A204.1 (cell line): ENCODE data around the gene LRRC10B.
"Not testable (repeated sequence)": the region's sequence is repeated elsewhere in the genome, so short reads cannot be mapped to it uniquely, and the experiment has no call there.

ENCODE experiments used
- FAIRE-seq: peaks from 2 replicates; lab custom pipeline; 2012; peaks lifted over from hg19 to GRCh38; lab: Jason Lieb, UNC

LRRC10B gene

GRCh38 chr11:61507962-61508861 is at the start of gene LRRC10B:
TSS of gene LRRC10B (plus strand) at chr11:61508749. CDS start at chr11:61508999, 250 bp downstream.
- no peak for FAIRE-seq

DNA sequence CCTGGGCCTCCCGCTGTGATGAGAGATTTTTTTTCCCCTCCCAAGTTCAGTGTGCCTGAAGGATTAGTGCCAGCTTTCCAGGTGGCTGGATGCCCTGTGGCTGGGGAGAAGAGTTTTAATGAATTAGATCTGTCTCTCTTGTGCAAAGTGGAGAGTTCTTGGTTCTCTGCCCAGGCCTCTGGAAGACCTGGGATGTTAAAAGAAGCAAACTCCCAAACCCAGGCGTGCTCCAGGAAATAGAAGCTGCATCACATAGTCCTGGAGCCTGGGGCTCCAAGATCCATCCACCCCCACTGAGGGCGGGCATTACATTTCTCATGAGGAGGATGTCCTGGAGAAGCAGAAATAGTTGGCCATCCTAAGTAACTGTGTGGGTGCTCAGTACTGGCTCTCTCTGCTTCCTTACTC is 48.1 kb upstream of the LRRC10B start:
- FAIRE-seq: no peak

- no peak for FAIRE-seq
These were observed 47.6 kb upstream of the LRRC10B start for GRCh38 chr11:61460986-61461385.

DNA sequence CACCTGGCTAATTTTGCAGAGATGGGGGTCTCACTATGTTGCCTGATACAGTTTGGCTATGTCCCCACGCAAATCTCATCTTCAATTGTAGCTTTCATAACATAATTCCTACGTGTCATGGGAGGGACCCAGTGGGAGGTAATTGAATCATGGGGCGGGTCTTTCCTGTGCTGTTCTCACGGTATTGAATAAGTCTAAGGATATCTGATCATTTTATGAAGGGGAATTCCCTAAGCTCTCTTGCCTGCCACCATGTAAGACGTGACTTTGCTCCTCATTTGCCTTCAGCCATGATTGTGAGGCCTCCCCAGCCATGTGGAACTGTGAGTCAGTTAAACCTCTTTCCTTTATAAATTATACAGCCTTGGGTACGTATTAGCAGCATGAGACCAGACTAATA is 40.9 kb upstream of the LRRC10B start:
- not testable (repeated sequence) for FAIRE-seq

DNA sequence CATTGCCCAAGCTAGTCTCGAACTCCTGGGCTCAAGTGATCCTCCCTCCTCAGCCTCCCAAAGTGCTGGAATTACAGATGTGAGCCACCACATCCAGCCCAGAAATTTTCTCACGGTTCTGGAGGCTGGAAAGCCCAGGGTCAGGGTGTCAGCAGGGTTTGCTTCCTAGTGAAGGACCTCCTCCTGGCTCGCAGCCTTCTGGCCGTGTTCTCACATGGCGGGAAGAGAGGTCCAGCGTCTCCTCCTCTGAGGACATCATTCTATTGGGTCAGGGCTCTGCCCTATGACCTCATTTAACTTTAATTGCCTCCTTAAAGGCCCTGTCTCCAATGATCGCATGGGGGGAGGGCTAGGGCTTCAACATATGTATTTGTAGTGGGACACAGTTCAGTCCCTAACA is 40.5 kb upstream of the LRRC10B start:
- FAIRE-seq: no peak

- no peak for FAIRE-seq
These were observed 36.3 kb upstream of the LRRC10B start for GRCh38 chr11:61472282-61472681.

DNA sequence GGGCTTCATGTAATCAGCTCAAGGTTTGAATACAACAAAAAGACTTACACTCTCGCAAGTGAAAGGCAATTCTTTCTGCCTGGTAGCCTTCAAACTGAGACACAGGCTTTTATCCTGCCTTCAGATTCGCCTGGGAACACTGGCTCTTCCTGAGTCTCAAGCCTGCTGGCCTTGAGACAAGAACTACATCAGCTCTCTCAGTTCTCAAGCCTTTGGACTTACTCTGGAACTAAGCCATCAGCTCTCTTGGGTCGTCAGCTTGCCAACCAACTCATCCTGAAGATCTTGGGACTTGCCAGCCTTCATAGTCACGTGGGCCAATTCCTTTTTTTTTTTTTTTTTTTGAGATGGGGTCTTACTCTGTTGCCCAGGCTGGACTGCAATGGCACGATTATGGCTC is 35.7 kb upstream of the LRRC10B start:
- FAIRE-seq: no peak

DNA sequence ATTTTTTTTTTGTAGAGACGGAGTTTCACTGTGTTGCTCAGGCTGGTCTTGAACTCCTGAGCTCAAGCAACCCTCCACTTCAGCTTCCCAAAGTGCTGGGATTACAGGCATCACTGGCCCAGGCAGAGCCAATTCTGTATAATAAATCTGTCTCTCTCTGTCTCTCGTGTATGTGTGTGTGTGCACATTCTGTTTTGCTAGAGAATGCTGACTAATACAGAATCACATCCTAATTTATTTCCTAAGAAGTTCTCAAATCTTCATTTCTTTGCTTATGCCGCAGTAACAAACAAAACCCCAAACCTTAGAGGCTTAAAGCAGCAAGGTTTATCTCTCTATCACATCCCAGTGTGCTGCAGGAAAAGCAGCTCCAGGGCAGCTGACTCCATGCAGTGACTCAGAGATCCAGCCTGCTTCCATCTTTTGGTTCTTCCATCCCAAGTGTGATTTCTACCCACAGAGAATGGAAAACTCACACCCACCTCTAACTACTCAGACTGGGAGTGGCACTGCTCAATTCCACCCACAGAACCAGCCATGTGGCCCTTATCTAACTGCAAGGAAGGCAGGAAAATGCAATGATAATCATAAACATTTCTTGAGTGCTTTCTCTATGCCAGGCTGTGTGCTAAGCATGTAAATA is 35.1 kb upstream of the LRRC10B start:
- FAIRE-seq: no peak

- FAIRE-seq: no peak
These were observed 34.4 kb upstream of the LRRC10B start for GRCh38 chr11:61474013-61474643.

DNA sequence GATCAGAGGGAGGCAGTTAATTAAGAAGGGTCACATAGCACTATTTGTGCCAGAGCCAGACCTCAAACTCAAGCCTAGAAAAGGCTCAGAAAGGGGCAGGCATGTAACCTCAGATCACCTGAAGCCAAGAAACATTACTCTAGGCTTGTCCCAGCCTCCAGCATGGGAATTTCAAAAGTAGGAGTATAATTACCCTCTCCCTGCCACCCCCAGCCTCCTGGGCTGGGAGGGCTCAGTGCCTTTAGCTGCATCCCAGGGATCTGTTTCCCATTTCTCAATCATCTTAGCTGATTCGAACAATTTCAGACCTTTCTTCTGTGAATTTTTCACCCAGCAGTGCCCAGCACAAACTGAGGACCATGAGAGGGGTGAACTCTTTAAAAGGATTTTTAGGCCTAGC is 33.1 kb upstream of the LRRC10B start:
- FAIRE-seq: no peak

GRCh38 chr11:61476371-61476770 is 32.2 kb upstream of the LRRC10B start:
- FAIRE-seq: no peak

DNA sequence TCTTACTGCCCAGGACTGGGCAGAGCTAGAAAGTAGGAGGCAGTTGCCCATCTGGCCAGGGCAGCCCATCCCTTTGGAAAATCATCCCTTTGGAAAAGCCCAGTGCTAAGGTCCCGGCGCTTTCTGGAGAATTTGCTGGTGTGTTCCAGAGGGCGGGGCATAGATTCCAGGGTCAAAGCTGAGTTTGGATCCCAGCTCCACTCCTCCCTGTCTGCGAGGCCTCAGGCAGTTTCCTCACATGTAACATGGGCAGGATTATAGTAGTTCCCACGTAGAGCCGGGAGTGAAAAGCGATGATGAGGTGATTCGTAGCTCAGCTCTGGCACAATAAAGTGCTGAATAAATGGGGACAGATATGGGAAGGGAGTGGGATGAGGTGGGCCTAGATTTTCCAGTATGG is 31.4 kb upstream of the LRRC10B start:
- FAIRE-seq: no peak

- FAIRE-seq: no peak
These were observed 30.8 kb upstream of the LRRC10B start for GRCh38 chr11:61477727-61478148.

DNA sequence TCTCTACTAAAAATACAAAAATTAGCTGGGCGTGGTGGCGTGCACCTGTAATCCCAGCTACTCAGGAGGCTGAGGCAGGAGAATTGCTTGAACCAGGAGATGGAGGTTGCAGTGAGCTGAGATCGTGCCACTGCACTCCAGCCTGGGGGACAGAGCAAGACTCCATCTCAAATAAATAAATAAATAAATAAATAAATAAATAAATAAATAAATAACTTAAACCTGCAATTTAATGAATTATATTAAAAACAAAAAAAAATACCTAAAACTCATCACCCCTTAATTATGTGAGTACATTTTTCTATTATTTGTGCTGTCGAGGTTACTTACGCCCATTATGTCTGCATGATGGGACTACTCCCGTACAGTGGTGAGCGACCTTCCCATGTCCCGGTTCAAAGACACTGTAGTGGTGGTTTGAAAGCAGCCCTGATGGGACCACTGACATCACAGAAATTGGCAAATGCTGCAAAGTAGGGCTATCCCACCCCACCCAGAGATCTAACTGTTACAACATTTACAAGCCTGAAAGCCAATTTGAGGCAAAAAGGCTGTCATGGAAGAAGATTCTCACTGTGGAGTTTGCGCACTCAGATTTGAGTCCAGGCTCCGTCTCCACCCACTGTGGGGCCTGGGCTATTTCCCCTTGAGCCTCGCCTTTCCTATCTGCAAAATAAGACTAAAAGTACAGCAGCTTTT is 29.0 kb upstream of the LRRC10B start:
- FAIRE-seq: not testable (repeated sequence)

DNA sequence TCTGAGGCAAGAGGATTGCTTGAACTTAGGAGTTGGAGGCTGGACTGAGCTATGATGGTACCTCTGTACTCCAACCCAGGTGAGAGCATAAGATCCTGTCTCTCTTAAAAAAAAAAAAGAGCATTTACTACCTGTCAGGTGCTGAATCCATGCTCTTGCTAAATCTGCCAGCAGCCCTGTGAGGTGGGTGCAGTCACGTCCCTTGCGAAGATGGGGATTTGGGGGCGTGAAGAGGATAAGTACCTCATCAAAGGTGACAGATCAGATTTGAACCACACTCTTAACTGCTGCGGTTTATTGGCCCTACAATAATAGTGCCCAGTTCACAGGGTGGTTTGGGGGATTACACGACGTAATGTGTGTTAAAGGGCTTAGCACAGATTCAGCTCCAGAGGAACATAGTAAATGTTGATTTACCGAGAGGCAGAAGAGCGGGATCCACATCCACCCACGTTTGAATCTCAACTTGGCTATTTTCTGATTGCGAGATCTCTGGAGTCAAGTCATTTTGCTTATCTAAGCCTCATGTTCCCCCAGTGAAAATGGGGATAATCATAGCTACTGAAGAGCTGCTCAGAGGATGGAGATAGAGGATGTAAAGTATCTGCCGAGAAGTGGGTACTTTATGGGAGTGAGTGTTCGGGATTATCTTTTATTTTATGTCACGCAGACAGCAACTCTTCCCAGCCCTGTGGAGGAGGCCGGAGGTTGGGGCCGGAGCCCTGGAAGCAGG is 28.1 kb upstream of the LRRC10B start:
- no peak for FAIRE-seq

GRCh38 chr11:61480994-61481335 is 27.6 kb upstream of the LRRC10B start:
- FAIRE-seq: no peak

- no peak for FAIRE-seq
These were observed 26.7 kb upstream of the LRRC10B start for GRCh38 chr11:61481806-61482205.

DNA sequence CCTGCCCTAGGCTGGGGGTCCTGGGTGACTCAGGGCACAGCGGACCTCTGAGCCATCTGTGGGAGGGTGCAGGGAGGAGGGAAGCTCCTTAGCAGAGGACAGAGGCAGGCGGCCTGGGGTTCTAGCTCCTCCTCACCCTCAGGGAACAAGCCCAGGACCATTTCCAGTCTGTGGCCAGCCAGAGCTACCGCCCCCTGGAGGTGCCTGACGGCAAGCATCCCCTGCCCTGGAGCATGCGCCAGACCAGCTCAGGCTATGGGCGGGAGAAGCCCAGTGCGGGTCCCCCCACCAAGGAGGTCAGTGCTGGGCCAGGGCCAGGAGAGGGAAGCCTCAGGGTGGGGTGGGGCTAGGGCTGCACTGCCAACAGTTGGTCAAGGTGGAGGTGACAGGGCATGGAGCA is 26.0 kb upstream of the LRRC10B start:
- no peak for FAIRE-seq

DNA sequence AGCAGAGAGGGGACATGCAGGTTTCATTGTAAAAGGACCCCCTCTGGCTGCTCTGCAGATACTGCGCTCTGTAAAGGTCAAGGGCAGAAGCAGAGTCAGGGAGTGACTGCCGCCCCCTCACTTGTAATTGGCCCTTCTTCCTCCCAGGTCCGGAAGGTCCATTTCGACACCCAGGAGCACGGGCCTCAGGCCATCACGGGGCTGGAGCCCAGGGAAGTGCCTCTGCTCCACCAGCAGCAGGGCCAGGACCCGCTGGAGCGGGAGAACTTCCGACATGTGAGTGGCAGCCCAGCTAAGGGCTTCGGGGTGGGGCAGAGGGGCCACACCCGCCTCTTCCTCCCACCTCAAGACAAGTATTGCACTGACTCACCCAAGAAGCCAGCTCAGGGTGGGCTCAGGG is 24.0 kb upstream of the LRRC10B start:
- FAIRE-seq: no peak

GRCh38 chr11:61485080-61485479 is 23.5 kb upstream of the LRRC10B start:
- FAIRE-seq: no peak

DNA sequence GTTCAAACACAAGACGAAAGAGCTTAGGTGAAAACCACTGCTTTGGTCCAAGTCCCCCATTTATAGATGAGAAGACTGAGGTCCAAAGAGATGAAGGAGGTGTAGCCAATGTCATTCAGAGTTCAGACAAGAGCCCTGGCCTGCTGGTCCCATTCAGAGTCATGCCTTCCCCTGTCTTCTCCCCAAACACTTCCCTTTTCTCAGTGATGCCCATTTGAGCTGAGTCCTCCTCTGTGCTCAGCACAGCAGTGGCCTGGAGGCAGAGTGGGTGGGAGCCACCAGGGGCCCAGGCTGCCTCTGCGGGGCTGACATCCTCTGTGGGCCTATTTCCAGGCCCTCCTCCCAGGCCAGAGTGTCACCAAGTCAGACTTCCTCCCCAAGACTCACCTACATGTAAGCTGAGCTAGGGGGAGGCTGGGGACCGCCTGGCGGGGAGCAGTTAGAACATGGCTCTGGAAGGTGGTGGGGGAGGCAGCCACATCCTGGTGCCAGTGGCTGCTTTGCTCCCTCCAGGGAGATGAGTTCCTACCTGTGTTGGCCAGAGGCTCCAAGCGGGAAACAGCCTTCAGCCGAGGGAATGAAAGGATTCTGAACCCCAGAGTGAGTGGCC is 22.4 kb upstream of the LRRC10B start:
- no peak for FAIRE-seq

GRCh38 chr11:61486779-61487178 is 21.8 kb upstream of the LRRC10B start:
- FAIRE-seq: no peak
